HTERT RPE-1 (cell line): ENCODE measurements around the gene CPNE1.
"Not testable (repeated sequence)": the region's sequence is repeated elsewhere in the genome, so short reads cannot be mapped to it uniquely, and the experiment has no call there.

Source experiments
- in situ Hi-C: fragments of 300-500 bp; cut with MboI; formaldehyde crosslinking; loops from 4 replicates; pipeline ENCODE4 v1.14.3; 2020; ENCODE audit warnings: low sequenced_read_pairs

The CPNE1 gene

DNA sequence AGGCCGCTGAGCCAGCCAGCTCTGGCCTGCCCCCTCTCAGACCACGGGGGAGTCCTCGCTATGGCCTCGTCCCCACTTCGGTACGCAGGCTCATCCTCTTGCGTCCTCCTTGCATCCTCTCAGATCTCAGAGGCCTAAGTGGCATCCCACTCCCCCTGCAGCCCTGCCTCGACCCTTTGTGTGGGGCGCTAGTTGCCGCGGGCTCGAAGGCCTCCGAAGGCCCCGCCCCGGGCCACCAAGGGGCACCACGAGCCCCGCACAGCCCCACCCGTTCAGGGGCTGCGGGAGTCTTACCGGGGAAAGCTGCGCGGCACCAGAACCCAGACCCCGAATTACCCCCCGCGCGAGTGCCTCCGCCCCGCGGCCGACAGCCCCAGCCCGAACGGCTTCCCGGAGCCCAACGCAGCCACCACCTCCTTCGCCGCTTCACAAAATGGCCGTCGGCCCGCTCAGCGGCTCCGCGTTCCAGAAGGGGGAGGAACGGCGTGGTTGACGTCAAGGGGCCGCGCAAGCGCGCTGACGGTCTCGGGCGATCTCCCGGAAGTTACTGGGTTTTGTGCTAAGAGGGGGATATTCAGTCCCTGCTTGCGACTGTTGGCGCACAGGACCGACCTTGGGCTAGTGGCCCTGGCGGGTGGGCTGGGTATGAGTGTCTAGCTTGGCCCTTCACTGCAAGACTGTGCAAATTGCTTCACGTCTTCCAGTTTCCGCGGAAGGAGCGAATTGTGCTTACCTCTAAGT lies at the start of gene CPNE1, which contains the start of gene RBM12:
TSS of gene CPNE1 (minus strand) at position 435 of the 741 bp plus-strand sequence. CDS start 31,977 bp downstream, outside the sequence.
TSS of gene RBM12 (minus strand) at position 435 of the 741 bp plus-strand sequence. CDS start 9,578 bp downstream, outside the sequence.
- in situ Hi-C loops: no loop called here

DNA sequence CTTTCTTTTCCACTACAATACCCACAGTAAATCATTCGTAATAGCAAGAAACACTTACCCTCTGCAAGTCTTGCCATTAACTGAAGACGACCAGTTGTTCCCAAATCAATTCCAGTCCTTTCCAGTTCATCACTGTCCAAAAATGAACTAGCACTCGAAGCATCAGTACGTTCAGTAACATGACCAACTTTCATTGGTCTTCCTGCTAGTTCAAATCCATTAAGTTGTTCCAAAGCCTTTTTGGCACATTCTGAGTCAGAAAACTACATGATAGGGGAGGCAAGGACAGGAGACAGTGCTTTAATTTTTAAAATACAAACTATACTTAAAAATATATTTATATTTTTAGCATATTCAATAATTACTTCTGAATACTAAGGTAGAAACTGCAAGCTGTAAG lies 49.4 kb upstream of the CPNE1 start:
- in situ Hi-C loops: no loop called here

DNA sequence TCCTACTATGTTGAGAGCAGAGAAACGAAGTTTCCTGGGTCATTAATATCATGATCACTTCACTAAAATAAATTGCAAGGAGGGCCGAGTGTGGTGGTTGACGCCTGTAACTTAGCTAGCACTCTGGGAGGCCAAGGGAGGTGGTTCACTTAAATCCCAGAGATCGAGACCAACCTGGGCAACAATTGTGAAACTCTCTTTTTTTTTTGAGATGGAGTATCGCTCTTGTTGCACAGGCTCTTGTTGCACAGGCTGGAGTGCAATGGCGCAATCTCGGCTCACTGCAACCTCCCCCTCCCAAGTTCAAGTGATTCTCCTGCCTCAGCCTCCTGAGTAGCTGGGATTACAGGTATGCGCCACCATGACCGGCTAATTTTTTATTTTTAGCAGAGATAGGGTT lies 48.4 kb upstream of the CPNE1 start:
- in situ Hi-C loops: not testable (repeated sequence)

DNA sequence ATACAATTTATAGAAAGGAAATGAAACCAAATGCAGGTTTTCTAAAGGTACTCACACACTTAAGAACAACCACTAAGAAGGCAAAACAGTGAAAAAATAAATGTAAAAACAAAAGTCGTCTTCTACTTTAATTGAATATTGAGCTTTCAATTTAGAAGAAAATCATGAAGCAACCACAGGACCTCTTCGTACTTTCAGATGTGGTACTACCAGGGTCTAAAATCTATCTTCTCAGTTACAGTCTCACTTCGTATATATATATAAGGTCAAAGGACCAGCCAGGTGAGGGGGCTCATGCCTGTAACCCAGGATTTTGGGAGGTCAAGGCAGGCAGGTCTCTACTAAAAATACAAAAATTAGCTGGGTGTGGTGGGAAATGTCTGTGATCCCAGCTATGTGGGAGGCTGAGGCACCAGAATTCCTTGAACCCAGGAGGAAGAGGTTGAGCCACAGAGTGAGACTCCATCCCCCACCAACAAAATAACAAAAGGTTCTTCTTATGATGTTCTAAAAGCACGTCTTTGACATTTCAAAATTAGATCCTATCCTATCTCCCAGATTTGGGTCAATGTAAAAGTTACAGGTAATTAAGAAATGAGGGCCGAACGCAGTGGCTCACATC lies 47.0 kb upstream of the CPNE1 start:
- in situ Hi-C loops: no loop called here

DNA sequence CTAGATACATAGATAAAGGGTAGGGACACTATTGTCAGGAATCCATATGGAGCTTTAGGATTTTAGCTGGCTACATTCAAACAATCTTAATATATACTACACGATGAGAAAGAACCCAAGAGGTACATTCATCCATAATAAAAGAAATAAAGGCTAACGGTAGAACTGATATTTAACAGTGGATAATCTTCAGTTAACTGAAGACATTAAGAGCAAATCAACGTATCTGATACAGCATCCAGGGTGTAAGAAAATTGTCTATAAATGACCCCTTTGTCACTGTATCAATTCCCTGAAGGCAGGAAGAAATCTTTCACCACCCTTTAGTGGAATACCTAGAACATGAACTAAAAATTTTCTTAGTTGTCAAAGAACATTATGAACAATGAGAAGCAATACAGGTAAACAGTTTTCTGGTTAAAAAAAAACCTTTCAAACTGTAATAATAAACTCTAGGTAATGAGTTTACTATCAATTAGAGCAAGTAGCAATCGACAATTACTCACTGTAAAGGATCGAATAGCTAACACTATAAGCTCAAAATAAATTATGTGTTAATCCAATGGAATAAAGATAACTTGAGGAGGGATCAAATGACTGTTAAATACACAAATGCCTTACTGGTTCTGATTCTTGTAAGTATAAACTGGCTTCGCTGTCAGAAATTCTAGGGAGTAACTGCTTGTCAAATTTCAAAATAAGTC lies 46.3 kb upstream of the CPNE1 start:
- in situ Hi-C loops: no loop called here

DNA sequence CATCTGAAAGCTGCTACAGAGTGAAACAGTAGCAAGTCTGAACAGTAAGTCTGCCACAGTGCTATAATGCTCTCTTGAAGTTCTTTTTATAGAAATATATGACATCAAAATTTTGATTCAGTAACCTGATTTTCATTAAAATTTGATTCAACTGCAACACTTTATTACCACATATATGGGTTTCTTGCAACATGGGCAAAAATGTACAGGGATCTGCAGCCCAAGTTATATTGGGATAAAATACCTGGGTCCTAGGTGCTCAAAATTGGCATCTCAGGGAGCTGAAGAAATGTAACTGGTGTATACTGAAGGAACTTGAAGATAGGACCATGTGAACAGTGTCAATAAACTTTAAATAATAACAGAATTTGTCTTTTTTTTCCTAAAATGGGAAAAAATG lies 45.3 kb upstream of the CPNE1 start:
- in situ Hi-C loops: no loop called here

DNA sequence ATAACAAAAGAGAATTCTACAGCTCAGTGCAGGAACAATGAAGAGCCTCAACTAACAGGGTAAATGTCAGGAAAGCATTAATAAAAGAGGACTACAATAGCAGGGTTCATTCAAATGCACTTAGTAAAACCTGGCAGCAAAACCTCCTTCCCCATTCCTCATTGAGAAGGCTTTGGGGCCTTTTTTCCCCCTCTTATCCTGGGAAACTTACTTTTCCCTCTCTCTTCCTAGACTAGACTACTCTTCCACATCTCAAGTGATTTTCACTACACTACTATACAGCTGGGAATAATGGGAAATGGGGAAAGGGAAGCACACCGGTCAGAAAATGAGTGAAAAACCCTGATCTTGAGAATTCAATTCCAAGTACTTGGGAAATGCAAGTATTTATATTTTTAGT lies 44.6 kb upstream of the CPNE1 start:
- in situ Hi-C loops: no loop called here

DNA sequence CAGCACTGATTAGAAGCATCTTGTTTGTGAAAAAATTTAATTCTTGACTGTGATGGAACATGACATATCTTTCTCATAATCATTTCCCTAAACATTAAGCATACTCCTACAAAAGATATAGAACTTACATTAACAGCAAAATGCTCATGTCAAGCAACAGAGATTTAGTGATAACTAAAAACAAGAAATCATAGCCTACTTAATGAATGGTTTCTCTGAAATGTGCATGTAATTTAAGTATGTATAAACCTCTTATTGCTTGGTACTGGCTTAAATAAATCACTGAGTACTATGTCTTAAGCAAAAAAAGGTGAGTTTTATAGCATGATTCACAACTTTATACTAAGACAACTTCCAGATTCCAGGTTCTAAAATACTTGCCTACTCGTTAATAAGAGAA lies 43.8 kb upstream of the CPNE1 start:
- in situ Hi-C loops: no loop called here

DNA sequence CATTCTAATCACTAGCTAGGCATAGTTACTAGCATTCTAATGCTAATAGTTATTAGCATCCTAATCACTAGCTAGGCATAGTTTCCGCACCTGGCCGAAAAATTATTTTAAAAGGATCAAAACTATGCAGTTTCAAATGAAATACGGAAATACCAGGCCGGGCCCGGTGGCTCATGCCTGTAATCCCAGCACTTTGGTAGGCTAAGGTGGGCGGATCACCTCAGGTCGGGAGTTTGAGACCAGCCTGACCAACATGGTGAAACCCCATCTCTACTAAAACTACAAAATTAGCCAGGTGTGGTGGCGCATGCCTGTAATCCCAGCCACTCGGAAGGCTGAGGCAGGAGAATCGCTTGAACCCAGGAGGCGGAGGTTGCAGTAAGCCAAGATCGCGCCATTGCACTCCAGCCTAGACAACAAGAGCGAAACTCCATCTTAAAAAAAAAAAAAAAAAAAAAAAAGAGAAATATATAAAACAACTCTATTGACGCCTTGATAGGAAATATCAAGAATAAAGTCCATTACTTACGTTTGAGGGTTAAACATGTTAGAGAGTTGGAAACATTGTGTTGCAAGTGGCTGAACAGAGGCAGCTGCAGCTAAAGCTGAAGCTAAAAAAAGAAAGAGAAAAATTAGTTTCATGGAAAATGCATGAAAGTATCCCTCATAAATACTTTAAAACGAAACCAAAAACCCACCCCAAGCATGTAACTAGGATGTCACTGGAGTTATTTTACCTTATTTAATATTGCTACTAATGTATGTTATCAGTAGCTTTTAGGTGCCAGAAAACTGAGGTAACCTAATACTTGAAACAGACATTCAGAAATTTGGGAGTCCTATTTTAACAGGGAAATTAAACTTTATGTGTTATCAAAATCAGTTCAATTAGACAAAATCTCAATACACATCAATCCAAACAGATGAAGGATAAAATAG lies 42.2 kb upstream of the CPNE1 start:
- in situ Hi-C loops: not testable (repeated sequence)

DNA sequence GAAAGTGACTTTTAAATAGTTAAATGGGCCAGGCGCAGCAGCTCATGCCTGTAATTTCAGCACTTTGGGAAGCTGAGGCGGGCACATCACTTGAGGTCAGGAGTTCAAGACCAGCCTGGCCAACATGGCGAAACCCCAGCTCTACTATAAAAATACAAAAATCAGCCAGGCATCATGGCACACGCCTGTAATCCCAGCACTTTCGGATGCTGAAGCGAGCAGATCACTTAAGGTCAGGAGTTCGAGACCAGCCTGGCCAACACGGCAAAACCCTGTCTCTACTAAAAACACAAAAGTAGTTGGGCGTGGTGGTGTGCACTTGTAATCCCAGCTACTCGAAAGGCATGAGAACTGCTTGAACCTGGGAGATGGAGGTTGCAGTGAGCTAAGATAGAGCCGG lies 41.2 kb upstream of the CPNE1 start:
- in situ Hi-C loops: not testable (repeated sequence)

DNA sequence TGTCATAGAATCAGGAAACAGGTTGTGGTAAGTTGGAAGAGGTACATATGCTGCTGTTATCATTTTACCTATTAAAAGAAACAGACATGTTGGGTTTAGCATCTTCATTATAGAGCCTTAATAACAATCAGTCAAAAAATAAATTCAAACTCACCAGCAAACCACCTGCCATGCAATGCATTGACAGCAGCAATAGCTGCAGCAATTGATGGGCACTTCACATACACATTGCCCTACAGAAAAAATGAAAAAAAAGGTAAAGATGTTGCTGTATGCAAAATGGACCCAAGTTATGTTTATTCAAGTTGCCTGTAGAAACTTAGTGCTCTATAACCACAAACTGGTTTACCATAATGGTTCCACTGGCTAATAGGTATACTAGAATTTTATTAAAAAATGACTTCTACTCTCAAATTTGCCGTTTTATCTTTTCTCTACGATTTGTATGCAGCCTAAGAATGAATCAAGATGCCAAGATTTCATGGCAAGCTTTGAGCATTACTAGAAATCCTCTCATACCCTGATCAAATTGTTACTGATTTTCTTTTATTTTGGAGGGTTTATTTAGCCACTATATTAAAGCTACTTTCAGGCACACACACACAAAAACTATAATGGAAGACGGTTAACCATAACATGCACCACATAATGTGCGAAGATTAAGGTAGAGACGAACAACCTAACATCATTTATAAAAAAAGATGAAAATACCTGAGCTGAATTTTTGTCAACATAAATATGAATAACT lies 40.0 kb upstream of the CPNE1 start:
- in situ Hi-C loops: no loop called here

DNA sequence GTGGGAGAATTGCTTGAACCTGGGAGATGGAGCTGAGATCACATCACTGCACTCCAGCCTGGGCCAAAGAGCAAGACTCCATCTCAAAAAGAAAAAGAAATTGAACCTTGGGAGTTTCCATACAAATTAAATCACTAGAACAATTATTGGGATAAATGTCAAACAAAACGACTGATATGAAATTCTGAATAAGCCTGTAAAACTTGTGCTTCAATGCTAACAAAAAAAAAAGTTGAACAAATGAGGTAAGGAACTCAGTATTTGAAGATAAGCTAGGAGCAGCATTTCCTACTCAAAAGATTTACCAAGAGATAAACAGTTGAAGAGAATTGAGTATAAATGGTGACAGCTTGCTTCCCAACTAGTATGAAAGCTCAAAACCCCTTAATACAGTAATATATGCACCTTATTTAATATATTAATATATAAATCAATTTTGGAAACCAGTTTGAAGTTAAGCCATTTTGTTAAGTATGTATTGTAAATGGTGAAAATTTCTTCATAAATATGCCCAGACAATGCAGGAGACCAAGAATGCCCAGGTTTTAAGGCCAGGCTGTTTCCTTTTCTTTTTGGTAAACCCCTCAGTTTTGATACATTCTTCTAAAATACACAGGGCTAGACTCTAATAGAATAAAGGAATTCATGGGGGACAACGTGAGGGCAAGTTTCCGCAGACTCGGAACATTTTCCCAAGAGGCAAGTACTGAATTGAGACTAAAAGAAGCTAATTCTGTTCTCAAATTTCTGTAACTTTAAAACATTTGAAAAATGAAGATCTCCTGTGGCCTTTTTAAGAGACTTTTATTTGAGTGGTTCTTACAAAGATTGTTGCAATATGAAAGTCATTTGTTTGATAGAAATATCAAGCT lies 38.4 kb upstream of the CPNE1 start:
- in situ Hi-C loops: no loop called here

DNA sequence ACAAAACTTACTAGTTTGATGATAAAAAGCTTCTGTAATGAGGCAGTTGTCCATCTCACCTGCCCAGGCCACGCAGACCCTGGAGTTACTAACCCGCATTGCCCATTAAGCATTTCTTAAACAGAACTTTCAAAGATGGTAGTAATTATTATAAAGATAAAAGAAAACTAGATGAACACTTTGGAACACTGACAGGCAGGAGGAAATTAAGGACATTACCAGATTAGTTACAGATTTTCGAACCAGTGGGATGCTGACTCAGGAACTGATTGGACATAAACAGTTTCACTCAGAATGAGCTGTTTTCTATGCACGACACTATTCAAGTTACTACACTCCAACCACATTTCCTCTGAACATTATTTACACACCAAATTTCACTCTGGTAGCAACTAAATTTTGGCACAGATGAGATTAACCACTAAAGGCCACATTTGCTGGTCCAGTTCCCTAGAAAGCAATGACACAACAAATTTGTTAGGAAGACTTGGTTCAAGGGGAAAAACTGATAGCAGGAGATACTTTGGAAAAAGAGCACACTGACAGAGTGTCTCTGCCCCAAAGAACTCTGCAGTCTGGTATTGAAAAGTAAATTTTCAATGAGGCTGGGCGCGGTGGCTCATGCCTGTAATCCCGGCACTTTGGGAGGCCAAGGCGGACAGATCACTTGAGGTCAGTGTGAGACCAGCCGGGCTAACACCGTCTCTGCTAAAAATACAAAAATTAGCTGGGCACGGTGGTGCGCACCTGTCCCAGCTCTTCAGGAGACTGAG lies 37.5 kb upstream of the CPNE1 start:
- in situ Hi-C loops: no loop called here

DNA sequence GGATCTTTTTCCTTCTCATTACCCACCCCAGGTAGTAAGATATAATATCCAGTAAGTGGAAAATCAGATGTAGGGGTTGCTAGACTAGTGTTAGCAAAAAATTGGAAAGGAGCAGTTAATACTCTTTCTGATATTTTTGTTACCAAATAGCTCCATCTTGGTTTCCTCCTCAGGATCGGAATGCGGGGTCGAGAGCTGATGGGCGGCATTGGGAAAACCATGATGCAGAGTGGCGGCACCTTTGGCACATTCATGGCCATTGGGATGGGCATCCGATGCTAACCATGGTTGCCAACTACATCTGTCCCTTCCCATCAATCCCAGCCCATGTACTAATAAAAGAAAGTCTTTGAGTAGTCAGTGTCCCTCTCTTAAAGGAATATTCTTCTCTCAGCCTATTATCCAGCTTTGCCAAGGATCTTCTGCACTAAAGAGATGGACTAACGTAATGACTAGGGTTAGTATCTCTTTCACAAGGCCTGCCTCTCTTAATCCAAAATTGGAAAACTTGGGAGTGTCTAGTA lies 36.0 kb upstream of the CPNE1 start:
- in situ Hi-C loops: no loop called here

DNA sequence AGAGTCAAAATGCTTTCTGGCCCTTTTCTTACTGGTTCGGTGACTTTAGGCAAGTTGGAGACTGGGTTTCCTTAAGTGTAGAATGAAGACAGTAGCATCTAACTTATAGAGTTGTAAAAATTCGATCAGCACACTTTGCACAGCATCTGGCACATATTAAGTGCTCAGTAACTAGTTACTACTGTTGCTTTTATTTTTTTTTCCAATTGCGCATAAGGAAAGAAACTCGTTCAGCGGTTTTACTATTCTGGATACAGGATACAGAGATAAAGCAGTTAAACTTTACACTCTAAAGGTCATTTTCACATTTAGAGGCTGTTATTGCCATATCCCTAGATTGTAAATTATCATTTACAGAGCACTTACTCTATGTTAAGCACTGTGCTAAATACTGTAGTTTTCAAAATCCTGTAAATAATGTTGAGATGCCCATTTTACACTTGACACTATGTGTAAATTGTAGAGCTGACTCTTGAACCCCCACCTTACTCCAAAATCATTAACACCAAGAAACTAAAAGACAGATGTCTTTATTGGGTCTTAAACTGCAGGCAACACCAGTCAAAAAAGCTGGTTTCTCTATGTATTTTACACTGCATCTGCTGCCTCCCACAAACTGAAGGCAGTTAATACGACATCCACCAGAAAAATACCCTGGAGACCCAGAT lies 35.4 kb upstream of the CPNE1 start:
- in situ Hi-C loops: no loop called here

DNA sequence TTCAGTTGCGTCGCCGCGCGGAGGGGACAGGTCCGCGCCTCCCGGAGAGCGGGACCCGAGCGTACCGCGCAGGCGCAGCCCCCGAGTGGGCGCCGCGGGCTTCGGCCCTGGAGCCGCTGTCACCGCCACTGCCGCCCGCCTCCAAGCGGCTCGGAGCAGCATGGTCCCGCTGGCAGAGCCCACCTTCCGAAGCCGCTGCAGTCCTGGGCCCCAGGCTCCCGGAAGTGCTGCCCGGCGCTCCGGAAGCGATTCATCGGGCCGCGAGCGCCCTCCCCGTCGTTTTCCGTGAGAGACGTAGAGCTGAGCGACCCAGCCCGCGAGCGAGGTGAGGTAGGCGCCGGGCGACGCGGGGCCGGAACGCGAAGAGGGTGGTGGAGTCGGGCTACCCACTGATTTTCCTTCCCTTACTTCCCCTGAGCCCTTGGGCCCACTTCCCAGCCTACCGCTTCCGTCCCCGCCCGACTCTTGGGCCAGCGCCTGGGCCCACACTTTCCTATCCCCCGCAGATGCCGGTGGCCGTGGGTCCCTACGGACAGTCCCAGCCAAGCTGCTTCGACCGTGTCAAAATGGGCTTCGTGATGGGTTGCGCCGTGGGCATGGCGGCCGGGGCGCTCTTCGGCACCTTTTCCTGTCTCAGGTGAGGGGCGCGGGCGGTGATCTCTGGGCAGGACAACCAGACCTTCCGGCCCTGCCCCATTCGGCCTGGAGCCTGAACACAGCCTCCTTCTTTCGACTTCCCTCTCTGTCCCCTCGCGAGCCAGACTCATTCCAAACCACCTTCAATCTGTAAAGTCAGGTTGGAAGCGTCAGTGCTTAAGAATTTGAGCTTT lies 34.6 kb upstream of the CPNE1 start, which contains the start of the genes NFS1 and ROMO1:
TSS of gene NFS1 (minus strand) at position 226 of the 830 bp plus-strand sequence. CDS start at position 162, 64 bp downstream.
TSS of gene ROMO1 (plus strand) at position 279 of the 830 bp plus-strand sequence. CDS start at position 507, 228 bp downstream.
- in situ Hi-C loops: no loop called here
